Stimulated activated CD8-positive, alpha-beta memory T cell treated with anti-CD3 and anti-CD28 coated beads, Interleukin-12 subunit alpha, Interleukin-12 subunit beta, amount 100 ng/mL, for 24 hours (primary cell): ENCODE data around the gene CRYGN.

Experiments
- DNase-seq: peaks from one replicate; pipeline ENCODE4 v3.0.0-alpha.2; 2020; ENCODE audit errors: extremely low read depth

The CRYGN gene

GRCh38 chr7:151459726-151460473, 20.0 kb upstream of the CRYGN start:
- DNase-seq = no peak

GRCh38 chr7:151457534-151457933, 17.6 kb upstream of the CRYGN start:
- no peak for DNase-seq

DNA sequence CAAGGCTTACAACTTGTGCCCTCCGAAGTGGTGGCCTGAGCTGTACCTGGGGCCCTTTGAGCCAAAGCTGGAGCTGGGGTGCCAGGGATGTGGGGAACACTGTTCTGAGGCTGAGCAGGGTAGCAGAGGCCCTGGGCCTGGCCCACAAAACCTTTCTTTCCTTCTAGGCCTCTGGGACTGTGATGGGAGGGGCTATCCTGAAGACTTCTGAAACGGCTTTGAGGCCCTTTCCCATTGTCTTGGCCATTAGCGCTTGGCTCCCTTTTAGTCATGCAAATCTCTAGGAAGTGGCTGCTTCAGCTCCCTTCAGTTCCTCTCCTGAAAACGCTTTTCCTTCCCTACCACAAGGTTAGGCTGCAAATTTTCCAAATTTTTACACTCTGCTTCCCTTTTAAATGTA, 16.8 kb upstream of the CRYGN start:
- DNase-seq = no peak

GRCh38 chr7:151456276-151456675, 16.3 kb upstream of the CRYGN start:
- DNase-seq = no peak

- DNase-seq = no peak
Measured at GRCh38 chr7:151455690-151456089, 15.7 kb upstream of the CRYGN start.

- no peak for DNase-seq
Measured at GRCh38 chr7:151454932-151455530, 15.1 kb upstream of the CRYGN start.

DNA sequence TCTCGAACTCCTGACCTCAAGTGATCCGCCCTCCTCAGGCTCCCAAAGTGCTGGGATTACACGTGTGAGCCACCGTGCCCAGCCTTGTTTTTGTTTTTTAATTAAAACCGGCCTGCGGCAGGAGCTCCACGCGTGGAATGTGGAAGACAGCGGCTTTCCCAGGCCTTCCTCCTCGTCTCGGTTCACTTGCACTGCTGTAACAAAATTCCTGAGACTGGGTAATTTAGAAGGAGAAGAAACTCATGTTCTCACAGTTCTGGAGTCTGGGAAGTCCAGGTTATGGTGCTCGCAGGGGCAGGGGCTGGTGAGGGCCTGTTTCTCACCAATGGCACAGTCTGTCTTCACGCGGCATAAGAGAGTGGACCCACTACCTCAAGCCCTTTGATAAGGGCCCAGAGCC, 14.4 kb upstream of the CRYGN start:
- DNase-seq = no peak

DNA sequence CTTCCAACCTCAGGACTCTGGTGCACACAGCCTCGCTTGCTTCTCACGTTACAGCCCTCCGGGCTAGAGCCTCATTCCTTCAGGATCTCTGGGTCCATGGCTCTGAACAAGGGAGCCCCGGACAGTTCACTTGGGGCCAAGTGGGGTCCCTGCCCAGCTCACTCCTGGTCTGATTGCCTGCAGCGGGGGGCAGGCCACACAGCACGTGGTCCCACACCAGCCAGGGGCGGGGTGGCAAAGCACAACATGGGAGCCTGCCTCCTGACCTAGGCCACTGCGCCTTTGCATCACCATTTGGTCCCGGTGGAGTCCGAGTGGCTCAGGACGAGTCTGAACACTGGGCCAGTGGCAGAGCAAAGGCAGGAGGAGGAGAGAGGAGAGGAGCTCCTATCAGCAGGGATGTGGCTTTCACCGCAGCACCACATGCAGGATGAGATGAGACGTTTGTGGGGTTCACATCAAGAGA, 13.4 kb upstream of the CRYGN start:
- no peak for DNase-seq

- no peak for DNase-seq
Measured at GRCh38 chr7:151452680-151453325, 12.9 kb upstream of the CRYGN start.

DNA sequence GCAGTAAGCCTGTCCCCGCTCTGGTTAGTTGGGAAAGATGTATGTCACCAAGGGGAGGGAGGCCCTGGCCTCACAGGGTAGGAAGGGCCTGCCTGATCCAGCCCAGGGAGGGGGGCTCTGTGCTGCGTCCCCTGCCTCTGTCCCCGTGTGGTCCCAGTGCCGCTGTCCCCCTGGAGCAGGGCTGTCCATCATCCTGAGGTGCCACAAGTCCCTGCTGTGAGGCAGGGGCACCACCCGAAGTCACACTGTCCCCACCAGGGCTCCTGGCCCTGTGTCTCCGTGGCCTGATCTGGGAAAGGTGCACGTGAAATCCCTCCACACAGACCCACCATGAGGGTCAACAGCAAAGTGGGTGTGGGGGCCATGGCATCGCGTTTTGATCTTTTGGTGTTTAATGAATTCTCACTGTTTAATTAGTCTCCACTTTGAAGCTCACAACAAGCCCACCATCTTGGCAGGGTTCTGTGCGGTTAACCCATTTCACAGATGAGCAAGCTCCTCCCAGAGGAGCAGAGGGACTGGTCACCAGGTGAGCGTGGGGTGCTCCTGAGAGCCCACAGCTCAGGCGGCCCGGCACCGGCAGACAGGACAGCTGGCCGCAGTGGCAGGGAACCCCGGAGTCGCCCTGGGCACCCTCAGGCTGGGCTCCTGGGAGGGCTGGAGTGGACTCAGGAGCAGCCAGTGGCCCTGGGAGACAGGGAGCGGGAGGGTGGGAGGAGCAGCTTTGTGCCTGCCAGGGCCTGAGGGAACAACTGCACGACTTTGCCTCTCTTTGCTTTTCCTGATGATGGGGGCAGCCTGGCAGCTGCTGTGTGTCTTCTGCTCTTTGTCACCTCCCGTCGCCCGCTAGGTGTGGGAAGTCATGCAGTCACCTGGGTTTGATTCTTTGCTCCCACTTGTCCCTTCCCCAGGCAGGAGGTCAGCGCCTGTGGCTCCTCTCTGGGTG, 12.0 kb upstream of the CRYGN start:
- no peak for DNase-seq

DNA sequence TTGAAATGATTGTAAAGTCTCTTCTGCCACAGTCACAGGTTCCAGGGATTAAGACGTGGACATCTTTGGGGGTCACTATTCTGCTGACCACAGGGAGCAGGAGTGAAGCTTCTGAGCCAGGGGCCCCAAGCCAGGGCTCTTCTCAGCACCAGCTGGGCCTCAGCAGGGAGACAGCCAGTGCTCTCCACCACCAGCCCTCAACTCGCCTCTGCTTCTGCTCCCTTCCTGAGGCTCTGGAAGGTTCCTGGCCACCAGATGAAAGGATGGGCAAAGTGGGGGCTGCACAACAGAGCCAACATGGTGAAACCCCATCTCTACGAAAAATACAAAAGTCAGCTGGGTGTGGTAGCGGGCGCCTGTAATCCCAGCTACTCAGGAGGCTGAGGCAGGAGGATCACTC, 11.2 kb upstream of the CRYGN start:
- no peak for DNase-seq

GRCh38 chr7:151449990-151450389, 10.0 kb upstream of the CRYGN start:
- DNase-seq = no peak

DNA sequence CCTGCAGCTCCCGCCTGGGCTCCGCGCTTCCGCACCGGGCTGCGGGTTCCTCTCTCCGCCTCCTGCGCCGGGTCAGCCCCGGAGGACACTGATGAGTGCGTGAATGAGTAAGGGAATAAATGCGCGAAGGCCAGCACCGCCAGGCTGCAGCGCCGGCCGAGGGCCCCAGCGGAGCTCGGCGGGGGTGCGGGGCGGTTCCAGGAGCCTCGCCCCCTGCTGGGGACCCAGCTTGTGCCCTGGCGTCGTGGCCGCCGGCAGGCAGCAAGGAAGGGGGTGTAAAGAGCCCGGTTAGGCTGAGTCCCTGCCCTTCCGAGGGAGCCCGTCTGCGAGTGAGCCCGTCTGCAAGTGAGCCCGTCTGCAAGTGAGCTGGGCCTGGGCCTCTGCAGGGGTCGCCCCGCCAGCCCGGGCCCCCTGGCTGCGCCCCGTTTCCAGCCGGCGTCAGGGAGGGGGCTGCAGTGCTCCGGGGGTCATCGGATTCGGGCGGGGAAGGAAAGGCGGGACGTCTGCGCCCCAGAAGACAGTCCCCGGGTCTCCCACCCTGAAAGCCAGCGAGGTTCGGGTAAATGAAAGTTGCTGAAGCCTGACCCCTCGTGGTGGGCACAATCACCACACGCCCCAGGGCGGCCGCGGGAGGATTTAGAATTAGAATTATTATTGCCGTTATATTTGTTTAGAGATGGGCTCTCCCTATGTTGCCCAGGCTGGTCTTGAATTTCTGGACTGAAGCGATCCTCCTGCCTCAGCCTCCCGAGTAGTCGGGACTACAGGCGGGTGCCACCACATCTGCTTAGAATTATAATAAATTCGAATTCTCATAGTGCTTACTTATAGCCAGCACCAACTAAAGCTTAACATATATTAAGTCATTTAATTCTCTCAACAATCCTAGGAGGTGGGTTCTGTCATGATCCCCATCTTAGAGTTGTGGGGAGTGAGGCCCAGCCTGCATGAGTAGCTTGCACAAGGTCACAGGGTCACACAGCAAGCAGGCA, 8.6 kb upstream of the CRYGN start:
- DNase-seq = no peak

DNA sequence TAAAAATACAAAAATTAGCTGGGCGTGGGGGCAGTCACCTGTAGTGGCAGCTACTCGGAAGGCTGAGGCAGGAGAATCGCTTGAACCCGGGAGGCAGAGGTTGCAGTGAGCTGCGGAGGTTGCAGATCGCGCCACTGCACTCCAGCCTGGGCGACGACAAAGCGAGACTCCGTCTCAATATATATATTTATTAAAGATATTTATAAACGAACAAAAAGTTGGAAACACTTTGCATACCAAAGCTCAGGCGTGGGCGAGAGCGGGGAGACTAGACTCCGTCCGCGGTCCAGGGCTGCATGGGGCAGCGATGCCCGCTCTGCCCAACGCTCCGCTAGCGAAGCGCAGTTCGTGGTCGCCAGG, 7.9 kb upstream of the CRYGN start:
- DNase-seq = no peak

DNA sequence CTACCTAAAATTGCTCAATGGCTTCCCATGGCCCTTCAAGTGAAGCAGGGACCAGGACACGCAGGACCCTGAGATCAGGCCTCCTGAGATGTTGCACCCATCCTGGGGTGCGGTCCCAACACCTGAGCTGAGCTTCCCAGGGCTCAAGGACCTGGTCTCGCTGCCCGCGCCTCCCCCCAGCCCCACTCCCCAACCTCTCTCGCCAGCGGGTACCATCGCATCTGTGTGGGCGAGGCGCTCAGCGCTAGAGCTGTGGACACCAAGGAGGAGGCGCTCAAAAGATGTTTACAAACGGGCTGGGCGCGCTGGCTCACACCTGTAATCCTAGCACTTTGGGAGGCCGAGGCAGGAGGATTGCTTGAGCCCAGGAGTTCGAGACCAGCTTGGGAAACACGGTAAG, 7.4 kb upstream of the CRYGN start:
- no peak for DNase-seq

DNA sequence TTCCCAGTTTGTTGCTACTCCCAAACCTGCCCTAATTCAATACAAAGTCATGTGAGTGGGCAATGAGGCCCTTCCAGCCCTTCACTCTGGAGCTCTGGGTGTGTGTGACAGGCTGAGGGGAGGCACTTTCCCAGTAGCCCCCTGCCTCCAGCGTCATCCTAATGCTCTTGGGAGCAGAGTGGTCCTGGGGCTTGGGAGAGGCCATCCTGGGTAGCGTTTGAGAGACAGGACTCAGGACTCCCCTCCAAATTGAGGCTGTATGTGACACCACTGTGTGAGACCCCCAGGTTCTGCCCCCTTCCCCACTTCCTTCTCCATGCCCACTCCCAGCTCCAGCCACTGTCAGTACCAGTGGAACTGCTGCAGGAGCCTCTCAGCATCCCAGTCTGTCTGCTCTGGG, 6.5 kb upstream of the CRYGN start:
- no peak for DNase-seq

- DNase-seq = no peak
Measured at GRCh38 chr7:151444632-151445031, 4.7 kb upstream of the CRYGN start.

DNA sequence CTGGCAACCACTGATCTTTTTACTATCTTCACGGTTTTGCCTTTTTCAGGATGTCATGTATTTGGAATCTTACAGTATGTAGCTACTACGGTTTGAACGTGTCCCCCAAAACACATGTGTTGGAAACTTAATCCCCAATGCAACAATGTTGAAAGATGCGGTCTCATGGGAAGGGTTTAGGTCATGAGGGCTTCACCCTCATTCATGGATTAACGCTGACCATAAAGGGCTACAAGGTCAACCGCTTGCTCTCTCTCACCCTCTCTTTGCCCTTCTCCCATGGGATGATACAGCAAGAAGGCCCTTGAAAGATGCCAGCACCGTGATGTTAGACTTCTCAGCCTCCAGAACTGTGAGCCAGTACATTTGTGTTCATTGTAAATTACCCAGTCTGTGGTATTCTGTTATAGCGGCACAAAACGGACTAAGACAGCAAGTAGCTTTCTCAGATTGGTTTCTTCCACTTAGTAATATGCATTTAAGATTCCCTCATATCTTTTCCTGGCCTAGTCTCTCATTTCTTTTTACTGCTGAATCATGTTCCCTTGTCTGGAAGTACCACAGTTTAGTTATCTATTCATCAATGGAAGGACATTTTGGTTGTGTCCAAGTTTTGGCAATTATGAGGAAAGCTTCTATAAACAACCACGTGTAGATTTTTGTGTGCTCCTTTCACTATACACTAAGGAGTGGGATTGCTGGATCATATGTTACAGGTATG, 3.0 kb upstream of the CRYGN start:
- DNase-seq = no peak

DNA sequence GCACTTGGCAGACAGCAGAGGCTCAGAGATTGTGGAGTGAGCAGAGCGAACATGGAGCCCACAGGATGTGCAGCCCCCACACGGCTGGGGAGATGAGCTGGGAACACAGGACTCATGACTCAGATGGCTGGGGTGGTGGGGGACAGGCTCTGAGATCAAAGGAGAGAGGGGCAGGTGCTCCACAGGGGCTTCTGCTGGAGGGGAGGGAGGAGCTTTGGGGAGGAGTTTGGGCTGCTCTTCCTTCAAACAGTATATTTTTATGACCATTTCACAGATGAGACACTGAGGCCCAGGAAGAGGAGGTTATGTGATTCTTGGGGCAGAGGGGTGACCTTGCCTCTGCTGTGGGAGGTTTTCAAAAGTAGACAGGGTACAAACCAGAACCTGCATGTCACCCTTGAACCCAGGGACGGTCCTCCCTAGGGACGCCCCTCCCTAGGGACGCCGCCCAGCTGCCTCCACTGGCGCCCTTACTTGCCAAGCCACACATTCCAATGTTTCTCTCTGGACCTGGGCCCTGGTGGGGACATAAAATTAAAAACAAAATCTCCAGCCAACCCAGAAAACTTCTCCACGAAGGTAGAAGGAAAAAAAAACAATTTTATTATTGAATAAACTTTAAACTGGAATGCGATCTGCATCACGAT, 981 bp upstream of the CRYGN start:
- DNase-seq = no peak
